ENCODE measurements around the gene TMEM89. TPM values are rescaled to one million over a fixed set of nuclear protein-coding genes. Genes with fewer than 3 reads are reported as not detected.

The TMEM89 gene
- total and polyA plus RNA-seq, 2 of the 13 experiments (the other 11 are each of a cell fraction or from before 2014, with no cell fraction given) = 0.31 to 0.59 TPM

GRCh38 chr3:48661501-48662144 is 40.1 kb upstream of the TMEM89 start (continued):
- TF ChIP-seq, protein P1, sequence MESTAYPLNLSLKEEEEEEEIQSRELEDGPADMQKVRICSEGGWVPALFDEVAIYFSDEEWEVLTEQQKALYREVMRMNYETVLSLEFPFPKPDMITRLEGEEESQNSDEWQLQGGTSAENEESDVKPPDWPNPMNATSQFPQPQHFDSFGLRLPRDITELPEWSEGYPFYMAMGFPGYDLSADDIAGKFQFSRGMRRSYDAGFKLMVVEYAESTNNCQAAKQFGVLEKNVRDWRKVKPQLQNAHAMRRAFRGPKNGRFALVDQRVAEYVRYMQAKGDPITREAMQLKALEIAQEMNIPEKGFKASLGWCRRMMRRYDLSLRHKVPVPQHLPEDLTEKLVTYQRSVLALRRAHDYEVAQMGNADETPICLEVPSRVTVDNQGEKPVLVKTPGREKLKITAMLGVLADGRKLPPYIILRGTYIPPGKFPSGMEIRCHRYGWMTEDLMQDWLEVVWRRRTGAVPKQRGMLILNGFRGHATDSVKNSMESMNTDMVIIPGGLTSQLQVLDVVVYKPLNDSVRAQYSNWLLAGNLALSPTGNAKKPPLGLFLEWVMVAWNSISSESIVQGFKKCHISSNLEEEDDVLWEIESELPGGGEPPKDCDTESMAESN (CRISPR knock-in tag; conservative IDR thresholded peaks at IDR 0.05) = peak; percentile 100
- TF ChIP-seq ZNF747 (CRISPR knock-in tag; IDR thresholded peaks at IDR 0.05; ENCODE audit: borderline replicate concordance) (peak; percentile 100), ZNF713 (CRISPR knock-in tag; IDR thresholded peaks at IDR 0.05) (peak; percentile 92; the same call in 1 of the 2 replicates), SP2 (CRISPR knock-in tag; IDR thresholded peaks at IDR 0.05) (peak; percentile 77), ZNF740 (CRISPR knock-in tag; IDR thresholded peaks at IDR 0.05) (peak; percentile 97), SP1 (IDR thresholded peaks at IDR 0.05) (no peak), SP1 (CRISPR knock-in tag; IDR thresholded peaks at IDR 0.05) (peak; percentile 88), ZMAT5 (CRISPR knock-in tag; IDR thresholded peaks at IDR 0.05; ENCODE audit: borderline replicate concordance, low read depth) (peak; percentile 99), ADNP (CRISPR knock-in tag; IDR thresholded peaks at IDR 0.05) (peak; percentile 91), ZNF282 (IDR thresholded peaks at IDR 0.05; ENCODE audit: partially characterized antibody) (no peak), TAF1 (CRISPR knock-in tag; IDR thresholded peaks at IDR 0.05) (peak; percentile 92), NR2F1 (CRISPR knock-in tag; IDR thresholded peaks at IDR 0.05) (peak in 1 of 2 experiments; percentile 88; a peak in 1 of 4 replicates), NPAS2 (CRISPR knock-in tag; IDR thresholded peaks at IDR 0.05; ENCODE audit: borderline replicate concordance) (peak; percentile 98; the same call in 1 of the 2 replicates), ASH2L (IDR thresholded peaks at IDR 0.05; ENCODE audit: insufficient read length, low read depth, low read length) (no peak), ZNF12 (CRISPR knock-in tag; IDR thresholded peaks at IDR 0.05) (peak; percentile 99), ERF (CRISPR knock-in tag; IDR thresholded peaks at IDR 0.05) (peak; percentile 100), ZNF558 (CRISPR knock-in tag; IDR thresholded peaks at IDR 0.05; ENCODE audit: borderline replicate concordance) (peak; percentile 100), ZNF619 (CRISPR knock-in tag; IDR thresholded peaks at IDR 0.05) (peak; percentile 93; the same call in 1 of the 2 replicates), KLF12 (CRISPR knock-in tag; IDR thresholded peaks at IDR 0.05; ENCODE audit: borderline replicate concordance) (peak; percentile 100), ELF3 (CRISPR knock-in tag; IDR thresholded peaks at IDR 0.05) (peak; percentile 100), ZNF10 (CRISPR knock-in tag; IDR thresholded peaks at IDR 0.05; ENCODE audit: borderline replicate concordance, low read depth) (no peak)
- TF ChIP-seq, protein P2, sequence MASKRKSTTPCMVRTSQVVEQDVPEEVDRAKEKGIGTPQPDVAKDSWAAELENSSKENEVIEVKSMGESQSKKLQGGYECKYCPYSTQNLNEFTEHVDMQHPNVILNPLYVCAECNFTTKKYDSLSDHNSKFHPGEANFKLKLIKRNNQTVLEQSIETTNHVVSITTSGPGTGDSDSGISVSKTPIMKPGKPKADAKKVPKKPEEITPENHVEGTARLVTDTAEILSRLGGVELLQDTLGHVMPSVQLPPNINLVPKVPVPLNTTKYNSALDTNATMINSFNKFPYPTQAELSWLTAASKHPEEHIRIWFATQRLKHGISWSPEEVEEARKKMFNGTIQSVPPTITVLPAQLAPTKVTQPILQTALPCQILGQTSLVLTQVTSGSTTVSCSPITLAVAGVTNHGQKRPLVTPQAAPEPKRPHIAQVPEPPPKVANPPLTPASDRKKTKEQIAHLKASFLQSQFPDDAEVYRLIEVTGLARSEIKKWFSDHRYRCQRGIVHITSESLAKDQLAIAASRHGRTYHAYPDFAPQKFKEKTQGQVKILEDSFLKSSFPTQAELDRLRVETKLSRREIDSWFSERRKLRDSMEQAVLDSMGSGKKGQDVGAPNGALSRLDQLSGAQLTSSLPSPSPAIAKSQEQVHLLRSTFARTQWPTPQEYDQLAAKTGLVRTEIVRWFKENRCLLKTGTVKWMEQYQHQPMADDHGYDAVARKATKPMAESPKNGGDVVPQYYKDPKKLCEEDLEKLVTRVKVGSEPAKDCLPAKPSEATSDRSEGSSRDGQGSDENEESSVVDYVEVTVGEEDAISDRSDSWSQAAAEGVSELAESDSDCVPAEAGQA (IDR thresholded peaks at IDR 0.05; ENCODE audit: low read depth) = peak; percentile 21
- TF ChIP-seq, protein P2 (CRISPR knock-in tag; IDR thresholded peaks at IDR 0.05; ENCODE audit: borderline replicate concordance) = peak; percentile 100
